ENCODE data around the gene FAM50A. TPM values are rescaled to one million over a fixed set of nuclear protein-coding genes. Genes with fewer than 3 reads are reported as not detected.

Gene FAM50A
- total and polyA plus RNA-seq, 2 of the 4 experiments (the other 2 are of a cell fraction) = 46.4 to 119 TPM

DNA sequence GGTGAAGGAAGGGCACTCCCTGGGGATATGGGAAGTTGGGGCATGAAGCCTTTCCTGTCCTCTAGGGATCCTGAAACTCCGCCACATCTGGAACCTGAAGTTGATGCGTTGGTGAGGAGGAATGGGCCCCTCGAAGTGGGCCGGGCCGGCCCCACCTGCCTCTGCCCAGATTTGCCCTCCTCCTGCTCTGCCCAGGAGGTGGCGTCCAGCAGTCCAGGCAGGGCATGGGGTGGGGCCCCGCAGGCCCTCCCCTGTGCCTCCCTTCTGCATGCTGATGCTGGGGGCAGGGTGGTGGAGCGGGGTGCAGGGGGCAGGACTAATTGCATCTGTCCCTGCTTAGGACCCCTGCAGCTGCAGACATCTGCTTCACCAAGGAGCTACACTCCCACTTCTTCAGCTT is 30.8 kb upstream of the FAM50A start:
- Histone ChIP-seq H3K9me1 (ENCODE audit: insufficient read depth, low read length) (peaks cover 3% of the 10 kb centered on the region; the same call in 1 of the 2 replicates), H3K9ac (ENCODE audit: low read depth, low read length) (no peak overlapping the region), H2BK5ac (ENCODE audit: low read depth, low read length, poor library complexity, severe bottlenecking) (no peak overlapping the region), H3K79me1 (ENCODE audit: low read depth in 1 of 2, low read length in 2 of 2) (peaks cover 5 to 25% of the 10 kb centered on the region in 2 experiments; a peak in 3 of 4 replicates), H2BK120ac (ENCODE audit: low read depth, low read length) (no peak overlapping the region), H3K27me3 (ENCODE audit: control insufficient read depth, insufficient read depth, low read length) (no peaks in the 10 kb centered on the region), H3K36me3 (ENCODE audit: control insufficient read depth, insufficient read depth, low read length) (peaks cover 5% of the 10 kb centered on the region), H2AK9ac (replicated peaks; ENCODE audit: low read depth, low read length, poor library complexity) (peak overlapping the region; percentile 75), H4K5ac (ENCODE audit: low read depth, low read length) (no peak overlapping the region), H3K4me3 (ENCODE audit: insufficient read depth, low read depth, low read length) (no peak overlapping the region), H4K8ac (ENCODE audit: low read depth in 2 of 2, low read length in 2 of 2) (no peak overlapping the region), H3K4me1 (ENCODE audit: control insufficient read depth, insufficient read depth, low read length) (peaks cover 4% of the 10 kb centered on the region), H4K91ac (ENCODE audit: insufficient read depth, low read depth, low read length) (no peak overlapping the region), H3K4ac (ENCODE audit: low read depth, low read length) (no peak overlapping the region), H3K14ac (replicated peaks; ENCODE audit: low read depth, low read length) (no peak overlapping the region), H3K9me3 (ENCODE audit: control insufficient read depth, insufficient read depth, low read length) (no peaks in the 10 kb centered on the region), H3K4me2 (ENCODE audit: low read depth, low read length) (no peak overlapping the region), H2AK5ac (ENCODE audit: low read depth, low read length) (no peak overlapping the region), H3K23ac (ENCODE audit: low read depth, low read length) (no peak overlapping the region), H2AFZ (replicated peaks; ENCODE audit: low read length, poor library complexity) (peak overlapping the region; percentile 19), H3K56ac (ENCODE audit: extremely low read depth, insufficient read depth, low read length) (no peak overlapping the region), H3K18ac (ENCODE audit: low read depth, low read length) (no peak overlapping the region), H2BK15ac (ENCODE audit: low read depth, low read length) (no peak overlapping the region), H2BK20ac (ENCODE audit: low read depth, low read length) (no peak overlapping the region), H3K27ac (ENCODE audit: insufficient read depth, low read length) (no peak overlapping the region), H4K20me1 (ENCODE audit: insufficient read depth, low read length) (no peaks in the 10 kb centered on the region)
- intact Hi-C loops (cut with micrococcal nuclease) = loop anchor here (5.0 kb wide), 1 partner anchor 119 kb away; no protein-coding TSS in a partner anchor
- DNase-seq (no peak), ATAC-seq (ENCODE audit: low read depth) (no peak)
- CTCF ChIA-PET = no interaction called here
- dilution Hi-C loops (cut with HindIII; ENCODE audit: low sequenced_read_pairs, unreplicated experiment) = no loop called here
- TF ChIP-seq RCOR1 (IDR thresholded peaks at IDR 0.05; ENCODE audit: insufficient replicate concordance, low read length) = no peak
- no peak for TF ChIP-seq FOS (IDR thresholded peaks at IDR 0.05; ENCODE audit: low read depth, low read length)
- TF ChIP-seq, protein P1, sequence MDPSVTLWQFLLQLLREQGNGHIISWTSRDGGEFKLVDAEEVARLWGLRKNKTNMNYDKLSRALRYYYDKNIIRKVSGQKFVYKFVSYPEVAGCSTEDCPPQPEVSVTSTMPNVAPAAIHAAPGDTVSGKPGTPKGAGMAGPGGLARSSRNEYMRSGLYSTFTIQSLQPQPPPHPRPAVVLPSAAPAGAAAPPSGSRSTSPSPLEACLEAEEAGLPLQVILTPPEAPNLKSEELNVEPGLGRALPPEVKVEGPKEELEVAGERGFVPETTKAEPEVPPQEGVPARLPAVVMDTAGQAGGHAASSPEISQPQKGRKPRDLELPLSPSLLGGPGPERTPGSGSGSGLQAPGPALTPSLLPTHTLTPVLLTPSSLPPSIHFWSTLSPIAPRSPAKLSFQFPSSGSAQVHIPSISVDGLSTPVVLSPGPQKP (IDR thresholded peaks at IDR 0.05; ENCODE audit: borderline replicate concordance, low read depth, low read length) = no peak
- no peak for TF ChIP-seq BHLHE40 (IDR thresholded peaks at IDR 0.05; ENCODE audit: low read depth, low read length)
- TF ChIP-seq SMC3 (IDR thresholded peaks at IDR 0.05; ENCODE audit: low read depth, low read length) = no peak
- no peak for TF ChIP-seq MAFK (IDR thresholded peaks at IDR 0.05; ENCODE audit: low read depth, low read length)
- TF ChIP-seq, protein P2, sequence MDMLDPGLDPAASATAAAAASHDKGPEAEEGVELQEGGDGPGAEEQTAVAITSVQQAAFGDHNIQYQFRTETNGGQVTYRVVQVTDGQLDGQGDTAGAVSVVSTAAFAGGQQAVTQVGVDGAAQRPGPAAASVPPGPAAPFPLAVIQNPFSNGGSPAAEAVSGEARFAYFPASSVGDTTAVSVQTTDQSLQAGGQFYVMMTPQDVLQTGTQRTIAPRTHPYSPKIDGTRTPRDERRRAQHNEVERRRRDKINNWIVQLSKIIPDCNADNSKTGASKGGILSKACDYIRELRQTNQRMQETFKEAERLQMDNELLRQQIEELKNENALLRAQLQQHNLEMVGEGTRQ (IDR thresholded peaks at IDR 0.05; ENCODE audit: low read depth, low read length) = no peak
- TF ChIP-seq RFX5 (IDR thresholded peaks at IDR 0.05; ENCODE audit: low read depth, low read length) = no peak
- TF ChIP-seq NFE2L2 (IDR thresholded peaks at IDR 0.05; ENCODE audit: low read depth, low read length) = no peak
- no peak for TF ChIP-seq RAD21 (IDR thresholded peaks at IDR 0.05; ENCODE audit: low read length)
- no peak for TF ChIP-seq CHD1 (IDR thresholded peaks at IDR 0.05; ENCODE audit: low read depth, low read length)
- TF ChIP-seq MXI1 (IDR thresholded peaks at IDR 0.05; ENCODE audit: borderline replicate concordance, low read depth, low read length) = no peak
- TF ChIP-seq, protein P3, sequence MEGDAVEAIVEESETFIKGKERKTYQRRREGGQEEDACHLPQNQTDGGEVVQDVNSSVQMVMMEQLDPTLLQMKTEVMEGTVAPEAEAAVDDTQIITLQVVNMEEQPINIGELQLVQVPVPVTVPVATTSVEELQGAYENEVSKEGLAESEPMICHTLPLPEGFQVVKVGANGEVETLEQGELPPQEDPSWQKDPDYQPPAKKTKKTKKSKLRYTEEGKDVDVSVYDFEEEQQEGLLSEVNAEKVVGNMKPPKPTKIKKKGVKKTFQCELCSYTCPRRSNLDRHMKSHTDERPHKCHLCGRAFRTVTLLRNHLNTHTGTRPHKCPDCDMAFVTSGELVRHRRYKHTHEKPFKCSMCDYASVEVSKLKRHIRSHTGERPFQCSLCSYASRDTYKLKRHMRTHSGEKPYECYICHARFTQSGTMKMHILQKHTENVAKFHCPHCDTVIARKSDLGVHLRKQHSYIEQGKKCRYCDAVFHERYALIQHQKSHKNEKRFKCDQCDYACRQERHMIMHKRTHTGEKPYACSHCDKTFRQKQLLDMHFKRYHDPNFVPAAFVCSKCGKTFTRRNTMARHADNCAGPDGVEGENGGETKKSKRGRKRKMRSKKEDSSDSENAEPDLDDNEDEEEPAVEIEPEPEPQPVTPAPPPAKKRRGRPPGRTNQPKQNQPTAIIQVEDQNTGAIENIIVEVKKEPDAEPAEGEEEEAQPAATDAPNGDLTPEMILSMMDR (conservative IDR thresholded peaks at IDR 0.05; ENCODE audit: low read depth, low read length) = no peak
- TF ChIP-seq POLR2A (IDR thresholded peaks at IDR 0.05; ENCODE audit: low read depth, low read length) = no peak
- no peak for TF ChIP-seq CEBPB (IDR thresholded peaks at IDR 0.05; ENCODE audit: low read depth, low read length)
- no peak for TF ChIP-seq MAZ (IDR thresholded peaks at IDR 0.05; ENCODE audit: borderline replicate concordance, low read depth, low read length)
- WGBS, 2 experiments (ENCODE audit: extremely low coverage in 2 of 2, insufficient read length in 1 of 2) = 85% methylated on average over 2 of the region's 8 CpGs; no CpG with 5 or more reads in 1 of the 2 experiments
- POLR2A ChIA-PET (ENCODE audit: unreplicated experiment) = no interaction called here
- BruUV-seq (replicated peaks) = no TSS peak
- in situ Hi-C loops (cut with MboI; ENCODE audit: low sequenced_read_pairs) = no loop called here
